GM18499 (cell line): Measurements from ENCODE around the gene GNAI3.

Experiments
- ATAC-seq: cut with Tn5 transposase; IDR thresholded peaks from one replicate; pipeline ENCODE4 v1.9.1; 2021; ENCODE audit warnings: moderate number of reproducible peaks; ENCODE audit not compliant: insufficient read depth, unreplicated experiment

GNAI3 gene

DNA sequence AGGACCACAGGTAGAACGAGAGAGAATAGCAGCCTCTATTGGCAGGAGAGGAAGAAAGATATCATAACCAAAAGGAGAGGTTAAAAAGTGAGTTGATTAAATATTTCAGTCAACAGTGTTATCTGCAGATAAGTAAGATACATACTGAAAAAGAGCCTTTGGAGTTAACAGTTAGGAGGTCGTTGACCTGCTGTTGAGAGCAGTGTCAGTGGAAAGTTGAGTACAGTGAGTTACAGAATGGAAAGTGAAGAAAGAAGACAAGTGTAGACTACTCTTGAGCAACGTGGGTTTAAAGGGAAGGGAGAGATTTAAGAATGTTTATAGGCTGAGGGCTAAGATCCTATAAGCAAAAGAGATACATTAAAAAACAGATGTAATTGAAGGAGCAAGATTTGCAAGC lies 40.8 kb downstream of the GNAI3 start:
- no peak for ATAC-seq

- ATAC-seq = no peak
These were observed 41.3 kb downstream of the GNAI3 start for GRCh38 chr1:109589679-109590078.

DNA sequence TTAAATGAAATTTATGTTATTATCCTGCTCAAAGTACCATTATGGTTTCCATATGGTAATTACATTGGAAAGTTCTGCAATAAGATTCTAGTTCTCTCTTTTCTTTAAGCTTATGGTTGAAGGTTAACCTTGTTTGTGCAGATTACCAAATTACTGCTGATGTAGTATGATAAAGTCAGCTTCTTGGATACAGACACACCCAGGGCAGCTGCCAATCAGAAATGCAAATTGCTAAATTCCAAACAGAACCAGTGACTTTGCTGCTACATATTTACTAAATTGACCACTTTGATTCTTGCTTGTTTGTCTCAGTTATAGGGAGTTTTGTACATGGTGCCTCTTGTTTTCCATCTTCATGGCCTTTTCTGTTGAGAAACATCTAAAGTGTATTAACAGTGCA lies 44.5 kb downstream of the GNAI3 start:
- no peak for ATAC-seq

DNA sequence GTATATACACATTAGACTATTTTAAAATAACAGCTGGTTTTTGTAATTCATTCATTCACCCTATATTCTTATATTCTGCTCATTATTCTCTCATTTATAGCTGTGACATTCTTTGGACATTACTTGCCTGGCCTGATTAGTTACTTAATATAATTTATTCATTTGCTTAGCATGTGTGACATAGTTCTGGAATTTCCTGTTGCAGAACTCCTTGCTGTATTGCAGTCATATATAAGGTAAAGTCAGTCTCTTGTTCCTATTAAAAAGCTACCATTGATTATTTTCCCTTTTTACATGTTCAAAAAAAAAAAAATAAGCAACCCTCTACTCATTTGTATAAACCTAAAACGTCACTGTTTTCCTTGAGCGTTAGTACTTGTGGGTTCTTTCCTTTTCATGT lies 47.1 kb downstream of the GNAI3 start:
- ATAC-seq = no peak

DNA sequence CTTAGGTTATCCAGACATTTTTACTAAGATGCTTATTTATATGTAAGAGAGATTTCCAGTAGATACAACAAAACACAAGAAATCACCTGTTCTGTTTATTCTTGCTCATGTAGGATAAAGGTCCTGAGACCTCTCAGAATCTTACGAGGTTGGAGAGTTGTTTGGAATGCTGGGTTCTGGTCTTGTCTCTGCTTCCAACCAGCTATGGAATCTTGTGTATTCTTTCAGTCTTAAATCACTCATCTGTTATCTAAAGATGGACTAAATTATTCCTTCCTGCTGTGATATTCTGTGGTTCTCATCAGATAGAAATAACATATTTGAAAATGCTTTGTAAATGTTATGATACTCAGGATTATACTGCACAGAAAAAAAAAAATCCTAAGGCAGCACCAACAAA lies 49.7 kb downstream of the GNAI3 start:
- no peak for ATAC-seq

- no peak for ATAC-seq
These were observed 50.2 kb downstream of the GNAI3 start for GRCh38 chr1:109598655-109599054.

GRCh38 chr1:109603229-109603628 lies 54.8 kb downstream of the GNAI3 start:
- ATAC-seq = no peak

DNA sequence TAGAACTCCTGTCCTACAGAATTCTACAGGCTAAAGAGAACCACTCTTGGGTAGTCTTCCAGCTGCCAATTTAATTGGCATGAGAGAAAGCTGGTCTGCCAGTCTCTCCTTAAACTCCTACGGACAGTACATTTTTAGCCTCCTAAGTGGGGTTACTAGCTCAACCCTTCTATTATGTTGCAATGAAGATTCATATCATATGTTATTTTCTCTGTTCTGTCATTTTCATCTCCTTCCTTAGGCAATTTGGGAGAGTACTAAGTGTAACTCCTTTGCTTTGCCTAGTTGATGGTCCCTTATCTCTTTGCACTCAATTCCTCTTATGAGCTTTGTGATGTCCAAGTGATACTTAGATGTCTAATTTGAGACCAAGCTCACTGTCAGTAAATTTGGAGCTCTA lies 57.0 kb downstream of the GNAI3 start:
- ATAC-seq = no peak

GRCh38 chr1:109609881-109610280 lies 61.5 kb downstream of the GNAI3 start:
- no peak for ATAC-seq

GRCh38 chr1:109610609-109611307 lies 62.3 kb downstream of the GNAI3 start:
- no peak for ATAC-seq

DNA sequence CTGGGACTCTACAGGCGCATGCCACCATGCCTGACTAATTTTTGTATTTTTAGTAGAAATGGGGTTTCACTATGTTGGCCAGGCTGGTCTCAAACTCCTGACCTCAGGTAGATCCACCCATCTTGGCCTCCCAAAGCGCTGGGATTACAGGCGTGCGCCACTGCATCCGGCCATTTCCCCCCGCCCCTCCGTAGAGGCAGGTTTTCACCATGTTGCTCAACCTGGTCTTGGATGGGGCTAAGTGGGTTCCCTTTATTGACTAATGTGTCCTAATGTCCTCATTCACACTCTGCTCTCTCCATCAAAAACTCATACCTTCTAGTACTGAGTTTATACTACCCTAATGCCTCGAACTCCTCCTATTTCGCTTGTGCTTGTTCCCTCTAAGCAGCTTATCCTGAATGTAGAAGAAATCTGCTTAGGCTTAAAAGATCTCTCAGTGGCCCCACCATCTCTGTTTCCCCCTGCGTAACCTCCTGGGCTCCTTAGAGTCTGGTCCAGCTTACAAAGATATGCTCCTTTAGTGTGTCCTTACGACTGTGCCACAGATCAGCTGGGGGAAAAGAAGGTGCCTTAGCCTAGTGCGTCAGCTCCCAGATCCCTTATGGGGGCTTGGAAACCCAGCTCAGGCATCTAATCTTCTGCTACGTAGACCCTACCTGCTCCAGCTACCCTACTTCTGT lies 63.0 kb downstream of the GNAI3 start:
- no peak for ATAC-seq

- ATAC-seq = no peak
These were observed 65.1 kb downstream of the GNAI3 start for GRCh38 chr1:109613361-109614147.

DNA sequence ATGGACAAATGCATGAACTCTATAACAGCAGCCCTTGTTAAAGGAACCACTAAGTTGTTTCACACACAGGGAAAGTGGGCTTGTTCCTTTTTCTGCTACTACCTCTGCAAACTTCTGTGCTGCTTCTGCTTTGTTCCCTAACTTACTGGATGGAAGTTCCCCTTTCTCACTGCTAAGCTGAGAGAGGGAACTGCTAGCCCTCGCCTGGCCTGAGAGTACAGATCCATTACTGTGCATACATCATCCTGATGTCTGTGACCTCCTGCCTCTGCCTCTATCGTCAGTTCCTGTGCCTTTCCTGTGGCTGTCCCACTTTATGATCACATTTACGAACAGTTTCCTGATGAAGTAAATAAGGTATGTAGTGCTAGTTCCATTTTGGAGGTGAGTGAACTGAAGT lies 67.5 kb downstream of the GNAI3 start:
- no peak for ATAC-seq

GRCh38 chr1:109616391-109616790 lies 68.0 kb downstream of the GNAI3 start:
- ATAC-seq = no peak

GRCh38 chr1:109617291-109617801 lies 68.9 kb downstream of the GNAI3 start:
- ATAC-seq = no peak

GRCh38 chr1:109618661-109619575 lies 70.5 kb downstream of the GNAI3 start:
- ATAC-seq = no peak

DNA sequence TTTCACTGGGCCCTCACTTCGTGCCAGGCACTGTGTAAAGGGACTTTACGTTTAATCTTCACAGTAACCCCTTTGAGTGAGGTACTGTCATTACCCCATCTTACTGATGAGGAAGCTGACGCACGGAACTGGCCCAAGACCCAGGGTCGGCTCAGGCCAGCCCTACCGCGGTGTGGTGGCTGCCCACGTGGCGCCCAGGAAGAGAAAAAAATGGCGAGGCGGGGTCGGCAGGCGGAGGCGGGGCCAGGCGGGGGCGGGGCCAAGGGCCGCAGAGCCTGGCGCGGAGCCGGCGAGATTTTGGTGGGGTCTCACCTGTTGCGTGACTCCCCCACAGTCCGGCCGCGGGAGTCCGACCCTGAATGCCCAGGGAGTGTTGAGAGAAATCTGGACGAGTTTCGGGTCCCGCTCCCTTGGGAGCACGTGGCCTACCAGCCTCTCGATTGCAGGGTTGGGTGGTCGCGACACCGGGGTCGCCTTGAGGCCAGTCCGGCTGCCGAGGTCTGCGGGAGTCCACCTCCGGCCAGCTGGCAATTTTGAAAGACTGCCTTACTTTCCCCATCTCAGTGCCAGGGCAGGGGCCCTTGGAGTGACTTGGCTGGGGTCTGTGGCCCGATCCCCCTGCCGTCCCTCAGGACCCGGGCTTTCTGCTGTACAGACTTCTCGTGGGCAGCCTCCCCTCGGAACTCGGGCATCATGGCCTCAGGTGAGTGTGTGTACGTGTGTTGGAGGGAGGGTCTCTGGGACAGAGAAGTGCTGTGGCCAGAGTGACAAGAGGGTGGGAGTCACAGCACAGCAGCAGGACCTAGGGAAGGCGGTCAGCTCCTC lies 71.4 kb downstream of the GNAI3 start, which contains the start of the genes AMPD2 and GNAT2:
Gene AMPD2, plus strand, starts transcription at position 262 of the 825 bp plus-strand sequence. CDS start 1,339 bp downstream, outside the sequence.
Gene GNAT2, minus strand, starts transcription at position 41 of the 825 bp plus-strand sequence. CDS start 6,746 bp downstream, outside the sequence.
- ATAC-seq = peak; percentile 33

DNA sequence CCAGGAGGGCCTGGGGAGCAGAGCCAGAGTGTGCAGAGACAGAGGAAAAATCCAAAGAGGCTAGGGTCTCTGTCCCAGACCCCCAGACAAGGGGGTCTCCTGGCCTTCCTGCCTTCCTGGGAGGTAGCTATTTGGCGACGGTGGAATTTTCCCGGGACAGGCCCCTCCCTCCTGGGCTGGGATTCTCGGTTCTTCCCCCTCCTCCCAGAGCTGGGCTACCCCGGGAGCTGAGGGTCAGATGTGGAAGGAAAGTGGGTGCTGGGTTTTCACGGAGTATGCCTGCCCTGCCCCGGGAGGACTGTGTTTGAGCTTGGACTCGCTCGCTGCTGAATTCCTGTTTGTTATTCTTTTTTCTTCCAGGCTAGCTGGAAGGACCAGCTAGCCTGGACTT lies 72.0 kb downstream of the GNAI3 start:
- no peak for ATAC-seq

DNA sequence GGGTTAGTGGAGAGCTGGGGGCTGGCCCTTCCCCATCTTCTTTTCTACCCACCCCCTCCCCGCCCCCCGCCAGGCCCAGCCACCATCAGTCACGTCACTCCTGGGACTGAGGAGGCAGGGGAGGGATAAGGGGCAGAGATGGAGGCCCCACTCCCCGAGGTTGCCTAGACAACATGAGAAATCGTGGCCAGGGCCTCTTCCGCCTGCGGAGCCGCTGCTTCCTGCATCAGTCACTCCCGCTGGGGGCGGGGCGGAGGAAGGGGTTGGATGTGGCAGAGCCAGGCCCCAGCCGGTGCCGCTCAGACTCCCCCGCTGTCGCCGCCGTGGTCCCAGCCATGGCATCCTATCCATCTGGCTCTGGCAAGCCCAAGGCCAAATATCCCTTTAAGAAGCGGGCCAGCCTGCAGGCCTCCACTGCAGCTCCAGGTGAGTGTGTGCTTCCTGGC lies 72.4 kb downstream of the GNAI3 start:
- ATAC-seq = peak; percentile 43
